NCI-H128 (cell line): Measurements from ENCODE around the gene COL2A1.

ENCODE experiments used
- DNase-seq: peaks from one replicate; lab custom pipeline; 2025; ENCODE audit not compliant: unreplicated experiment; lab: John Stamatoyannopoulos, UW

COL2A1 gene

DNA sequence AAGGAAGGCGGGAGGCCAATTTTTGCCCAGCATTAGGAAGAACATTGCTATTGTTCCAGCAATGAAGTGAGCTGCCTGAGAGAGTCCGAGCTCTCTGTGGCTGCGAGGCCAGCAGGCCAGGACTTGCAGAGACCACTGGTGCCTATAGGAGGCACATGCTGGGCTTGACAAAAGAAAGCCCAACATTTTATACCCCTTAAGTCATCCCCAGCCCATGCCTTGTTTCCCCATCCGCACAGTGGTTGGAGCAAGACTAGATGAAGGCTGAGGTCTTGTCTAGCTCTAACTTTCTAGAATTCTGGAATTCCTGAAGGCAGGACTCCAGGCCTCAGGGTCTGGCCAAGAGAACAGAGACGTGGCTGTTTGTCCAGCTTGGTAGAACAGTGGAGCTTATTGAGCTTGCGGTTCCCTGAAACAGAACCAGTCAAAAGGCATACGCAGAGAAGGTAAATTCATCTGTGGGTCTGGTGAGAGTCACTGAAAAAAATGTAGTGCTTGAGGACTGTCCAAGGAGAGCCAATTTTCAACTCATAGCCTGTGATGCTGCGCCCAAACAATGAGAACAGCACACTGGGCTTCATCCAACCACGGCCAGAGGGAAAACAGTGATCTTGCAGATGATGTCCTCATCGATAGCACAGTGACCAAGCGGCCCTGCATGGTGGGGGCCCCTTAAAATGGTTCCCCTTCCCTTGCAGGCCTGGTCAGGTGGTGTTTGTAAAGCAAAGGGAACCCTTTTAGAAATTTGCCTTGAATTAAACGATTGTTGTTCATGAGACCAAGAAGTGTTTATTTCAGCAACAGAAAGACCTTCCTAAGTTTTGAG is 27.1 kb upstream of the COL2A1 start:
- no peak for DNase-seq

DNA sequence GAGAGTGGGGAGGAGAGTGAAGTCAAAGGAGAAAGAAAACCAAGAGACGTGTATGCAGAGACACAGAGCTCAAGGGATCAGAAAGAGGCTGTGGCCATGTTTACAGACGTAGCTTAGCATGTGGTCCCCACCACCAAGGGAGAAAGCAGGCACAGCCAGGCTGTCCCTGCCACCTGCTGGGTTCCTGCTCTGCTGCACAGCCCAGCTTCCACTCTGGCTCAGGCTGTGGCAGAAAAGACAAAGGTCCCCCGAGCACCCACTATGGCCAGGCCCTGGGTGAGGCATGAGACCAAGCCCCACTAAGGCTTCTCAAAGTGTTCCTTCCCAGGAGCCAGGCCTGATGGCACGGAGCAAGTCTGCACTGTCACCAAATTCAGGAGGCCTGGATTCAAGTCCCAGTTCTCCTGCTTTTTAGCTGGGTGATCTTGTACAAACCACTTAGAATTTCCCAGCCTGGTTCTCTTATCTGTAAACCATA is 25.9 kb upstream of the COL2A1 start:
- DNase-seq: no peak

GRCh38 chr12:48029491-48030172 is 25.4 kb upstream of the COL2A1 start:
- no peak for DNase-seq

DNA sequence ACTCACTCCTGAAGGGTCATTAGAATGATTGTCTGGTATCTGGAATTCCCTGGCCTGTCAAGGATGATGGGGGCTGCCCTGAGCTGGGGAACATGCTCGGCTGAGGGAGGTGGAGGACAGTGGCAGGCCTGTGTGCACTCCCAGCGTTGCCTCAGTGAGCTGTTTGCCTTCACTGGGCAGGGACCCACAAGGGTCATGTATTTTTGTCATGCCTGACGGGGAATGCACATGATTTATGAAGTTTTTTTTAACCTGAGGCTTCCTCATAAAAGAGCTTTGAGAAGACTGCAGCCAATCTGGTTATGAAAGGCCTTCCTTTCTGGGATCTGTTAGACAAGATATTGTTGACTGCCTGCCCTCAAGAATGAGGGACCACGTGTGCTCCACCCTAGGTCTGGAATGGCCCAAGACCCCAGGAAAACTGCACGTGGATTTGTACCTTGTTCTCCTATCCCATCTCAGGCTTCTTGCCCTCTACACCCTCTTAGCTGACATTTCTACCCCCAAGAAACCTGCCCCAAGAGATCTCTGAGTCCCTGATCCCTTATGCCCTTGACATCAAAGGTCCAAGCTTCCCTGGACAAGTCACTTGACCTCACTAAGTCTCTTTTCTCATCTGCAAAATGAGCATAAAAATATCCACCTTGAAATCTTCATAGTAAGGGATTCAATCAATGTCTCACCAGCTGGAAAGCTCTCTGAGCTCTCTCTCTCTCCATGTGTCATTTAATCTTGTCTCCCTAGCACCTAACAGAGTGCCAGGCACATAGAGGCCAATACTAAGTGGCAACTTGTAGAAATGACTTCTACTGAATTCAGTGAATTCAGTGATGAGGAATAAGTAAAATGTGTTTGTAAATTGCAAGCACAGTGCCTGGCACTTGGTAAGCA is 24.5 kb upstream of the COL2A1 start:
- no peak for DNase-seq

DNA sequence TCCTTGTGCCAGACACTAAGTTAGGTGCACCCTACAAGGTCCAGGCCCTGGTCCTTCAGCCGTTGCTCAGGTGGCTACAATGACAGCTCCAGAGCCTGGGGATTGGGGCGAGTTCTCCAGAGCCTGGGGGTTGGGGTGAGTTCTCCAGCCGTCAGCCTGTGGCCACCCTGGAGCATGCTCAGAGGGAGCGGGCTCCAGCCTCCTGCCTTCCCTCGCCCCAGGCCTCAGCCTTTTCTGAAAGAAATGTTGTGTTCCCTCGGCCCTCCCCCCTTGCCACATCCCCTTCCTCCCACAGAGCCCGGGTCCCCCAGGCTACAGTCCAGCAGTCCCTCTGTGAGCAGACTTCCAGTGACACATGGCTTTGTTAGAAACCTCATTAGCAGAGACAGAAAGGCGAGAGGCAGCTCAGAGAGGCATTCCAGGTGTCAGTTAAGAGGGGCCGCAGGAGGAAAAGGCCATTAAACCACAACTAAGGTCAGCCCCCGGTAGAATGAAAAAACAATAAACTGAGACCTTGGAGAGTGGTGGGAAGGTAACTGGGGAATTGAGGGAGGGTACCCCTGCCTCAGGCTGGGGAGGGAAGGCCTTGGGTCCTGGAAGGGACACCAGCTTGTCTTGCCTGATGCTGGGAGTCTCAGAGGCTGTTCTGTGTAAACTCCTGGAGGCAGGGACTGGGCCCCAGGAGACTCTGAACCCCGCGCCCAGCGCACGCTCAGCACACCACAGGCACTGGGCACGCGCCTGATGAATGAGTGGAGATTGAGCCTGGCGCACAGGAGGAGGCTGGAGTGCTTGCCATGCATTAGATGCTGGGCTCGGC is 23.1 kb upstream of the COL2A1 start:
- no peak for DNase-seq

DNA sequence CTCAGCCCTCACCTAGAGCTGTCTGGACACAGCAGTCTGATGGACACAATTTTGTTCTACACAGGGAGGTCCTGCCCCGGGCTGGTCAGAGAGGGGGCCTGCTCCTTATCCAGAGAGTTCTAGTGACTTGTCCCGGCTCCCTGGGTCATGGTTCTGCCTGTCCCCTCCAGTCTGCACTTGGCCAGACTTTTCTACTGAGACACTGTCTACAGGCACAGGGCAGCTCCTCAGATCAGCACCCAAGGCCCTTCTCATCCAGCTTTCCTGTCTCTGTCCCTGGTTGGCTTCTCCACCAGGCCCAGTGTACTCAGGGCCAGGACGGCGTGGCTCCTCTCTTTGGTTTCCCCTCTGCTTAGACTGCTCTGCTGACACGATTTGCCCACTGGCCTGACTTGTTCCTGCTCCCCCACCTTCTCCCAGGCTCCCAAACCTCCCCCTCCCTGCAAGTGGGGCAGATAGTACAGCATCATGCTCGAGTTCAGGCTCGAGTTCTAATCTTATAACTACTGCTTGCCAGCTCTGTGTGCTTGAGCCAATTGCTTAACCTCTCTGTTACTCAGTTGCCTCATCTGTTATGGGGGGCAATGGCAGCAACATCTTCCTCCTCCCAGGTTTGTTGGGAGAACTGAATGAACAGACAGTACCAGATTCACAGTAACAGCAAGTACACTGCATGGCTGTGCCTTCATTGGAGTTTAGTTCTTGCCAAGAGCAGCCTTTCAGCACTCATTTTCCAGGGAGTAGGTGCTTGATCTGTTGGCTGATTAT is 22.0 kb upstream of the COL2A1 start:
- no peak for DNase-seq

GRCh38 chr12:48025281-48025680 is 21.0 kb upstream of the COL2A1 start:
- DNase-seq: no peak

GRCh38 chr12:48024735-48025134 is 20.5 kb upstream of the COL2A1 start:
- no peak for DNase-seq

- no peak for DNase-seq
Observed at GRCh38 chr12:48023386-48023785, 19.1 kb upstream of the COL2A1 start.

DNA sequence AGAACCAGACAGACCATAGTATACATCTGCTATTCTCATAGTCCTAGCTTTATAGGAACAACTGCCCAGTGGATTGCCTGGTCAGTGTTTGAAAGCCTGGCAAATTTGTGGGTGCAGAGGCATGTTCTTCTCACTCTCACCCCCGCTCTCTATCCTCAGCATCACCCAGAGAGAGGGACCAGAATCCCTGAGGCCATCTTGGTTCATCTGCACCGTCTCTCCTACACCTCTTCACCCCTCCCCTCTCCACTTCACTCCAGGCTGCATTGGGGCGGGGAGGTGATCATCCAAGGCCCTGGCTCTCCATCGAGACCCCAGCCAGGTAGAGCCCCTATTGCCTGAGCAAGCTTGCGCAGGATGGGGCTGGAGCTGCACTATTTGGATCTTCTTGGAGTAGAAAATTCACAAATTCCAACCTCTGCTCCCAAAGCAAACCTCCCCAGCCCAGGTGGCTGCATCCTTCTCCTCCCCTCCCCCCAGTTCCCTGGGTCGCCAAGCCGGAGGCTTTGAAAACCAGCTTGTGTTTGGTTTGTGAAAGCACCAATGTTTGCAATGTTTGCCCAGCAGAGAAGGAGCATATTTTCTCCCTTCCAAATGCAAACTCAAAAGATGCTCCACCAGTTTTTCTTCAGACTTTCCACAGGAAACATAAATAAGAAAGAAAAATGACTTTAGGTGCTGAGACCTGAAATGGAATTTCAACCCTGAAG is 18.6 kb upstream of the COL2A1 start:
- no peak for DNase-seq

- no peak for DNase-seq
Observed at GRCh38 chr12:48022180-48022521, 17.9 kb upstream of the COL2A1 start.

DNA sequence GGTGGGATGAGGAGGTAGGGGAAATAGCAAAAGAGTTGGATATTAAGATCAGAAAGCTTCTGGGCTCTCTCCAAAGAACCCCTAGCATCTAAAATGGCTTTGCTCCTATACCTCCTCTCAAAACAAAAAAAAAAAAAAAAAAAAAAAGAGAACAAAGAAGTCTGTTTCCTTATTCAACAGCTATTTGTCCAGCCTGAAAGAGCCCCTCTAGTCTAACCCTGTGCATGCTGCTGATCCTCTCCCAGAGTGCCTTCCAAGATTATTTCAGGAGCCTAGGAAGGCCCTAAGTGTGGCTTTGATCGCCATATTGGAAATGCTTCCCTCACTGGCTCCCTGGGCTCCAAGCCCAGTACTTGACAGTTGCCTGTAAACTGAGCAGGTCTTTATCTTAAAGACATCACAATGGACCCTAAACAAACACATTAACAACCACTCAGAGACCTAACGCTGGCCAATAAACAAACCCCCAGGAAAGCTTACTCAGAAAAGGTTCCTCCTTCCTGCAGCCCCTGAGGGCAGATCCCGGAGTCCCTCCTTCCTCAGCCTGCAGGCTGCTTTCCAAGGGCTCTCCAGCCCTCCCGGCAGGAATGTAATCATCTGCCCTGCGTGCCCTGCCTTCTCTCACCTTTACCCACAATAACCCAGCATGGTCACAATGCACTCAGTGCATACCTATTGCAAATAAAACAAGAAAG is 17.4 kb upstream of the COL2A1 start:
- peak; percentile 35 for DNase-seq

GRCh38 chr12:48019639-48020265 is 15.5 kb upstream of the COL2A1 start:
- no peak for DNase-seq

DNA sequence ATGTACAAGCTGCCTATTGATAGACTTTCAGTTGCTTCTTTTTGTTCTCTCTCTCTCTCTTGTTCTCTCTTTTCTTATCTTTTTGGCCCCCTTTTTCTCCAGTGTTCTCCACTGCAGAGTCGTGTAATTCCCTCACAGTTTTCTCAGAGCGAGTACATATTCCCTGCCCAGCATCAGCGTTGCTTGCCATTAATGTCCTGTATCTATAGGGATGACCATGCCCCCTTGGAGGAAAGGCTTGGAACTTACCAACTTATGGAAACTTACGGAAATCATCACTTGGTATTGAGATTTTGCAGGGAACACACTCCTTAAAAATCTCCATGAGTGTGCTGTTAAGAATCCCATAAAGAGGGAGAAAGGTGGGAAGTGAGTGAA is 14.3 kb upstream of the COL2A1 start:
- DNase-seq: no peak

DNA sequence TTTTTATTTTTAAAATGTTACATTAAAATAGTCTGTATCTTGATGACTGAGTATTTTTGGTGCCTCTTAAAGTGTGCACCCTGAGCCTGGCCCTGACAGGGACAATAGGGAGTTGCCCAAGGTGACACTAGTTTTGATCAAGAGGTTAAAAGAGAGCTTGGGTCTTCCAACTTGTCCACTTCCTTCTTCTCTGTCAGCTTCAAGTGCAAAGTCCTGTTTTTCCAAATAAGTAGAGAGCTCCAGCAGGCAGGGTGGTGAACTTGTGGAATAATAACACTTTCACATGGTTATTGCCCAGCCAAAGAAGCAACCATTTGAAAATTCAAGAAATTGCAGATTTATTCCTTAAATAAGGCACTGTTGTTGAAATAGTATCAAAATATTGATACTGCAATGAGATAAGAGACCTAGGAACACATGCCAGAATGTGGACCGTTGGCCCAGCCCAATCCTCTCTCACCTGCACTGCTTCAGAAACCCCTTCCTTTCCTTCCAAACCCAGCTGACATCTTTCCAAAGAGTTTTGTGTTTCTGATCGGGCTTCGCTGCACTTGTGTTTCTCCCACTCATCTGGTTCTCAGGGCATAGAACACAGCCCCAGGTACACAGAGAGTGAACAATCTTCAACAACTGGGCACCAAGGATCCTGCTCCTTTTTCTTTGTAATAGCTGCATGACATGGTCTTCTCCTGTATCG is 13.8 kb upstream of the COL2A1 start:
- no peak for DNase-seq

DNA sequence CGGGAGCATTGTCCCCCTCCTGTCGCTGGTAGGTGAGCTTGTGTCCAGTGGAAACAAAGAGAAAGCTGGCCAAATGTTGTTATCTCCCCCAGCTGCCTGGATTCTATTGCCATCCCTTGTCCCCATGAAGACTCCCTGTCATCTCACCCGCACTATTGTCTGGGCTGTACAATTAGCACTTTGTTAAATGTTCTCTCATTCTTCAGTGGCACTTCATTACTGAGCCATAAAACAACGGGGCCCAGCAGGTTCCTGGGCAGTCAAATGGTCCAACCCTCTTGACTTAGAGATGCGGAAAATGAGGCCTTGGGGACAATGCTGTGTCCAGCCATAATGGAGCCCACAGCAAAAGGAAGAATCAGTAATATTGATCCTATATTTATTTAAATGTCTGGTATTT is 13.2 kb upstream of the COL2A1 start:
- no peak for DNase-seq

DNA sequence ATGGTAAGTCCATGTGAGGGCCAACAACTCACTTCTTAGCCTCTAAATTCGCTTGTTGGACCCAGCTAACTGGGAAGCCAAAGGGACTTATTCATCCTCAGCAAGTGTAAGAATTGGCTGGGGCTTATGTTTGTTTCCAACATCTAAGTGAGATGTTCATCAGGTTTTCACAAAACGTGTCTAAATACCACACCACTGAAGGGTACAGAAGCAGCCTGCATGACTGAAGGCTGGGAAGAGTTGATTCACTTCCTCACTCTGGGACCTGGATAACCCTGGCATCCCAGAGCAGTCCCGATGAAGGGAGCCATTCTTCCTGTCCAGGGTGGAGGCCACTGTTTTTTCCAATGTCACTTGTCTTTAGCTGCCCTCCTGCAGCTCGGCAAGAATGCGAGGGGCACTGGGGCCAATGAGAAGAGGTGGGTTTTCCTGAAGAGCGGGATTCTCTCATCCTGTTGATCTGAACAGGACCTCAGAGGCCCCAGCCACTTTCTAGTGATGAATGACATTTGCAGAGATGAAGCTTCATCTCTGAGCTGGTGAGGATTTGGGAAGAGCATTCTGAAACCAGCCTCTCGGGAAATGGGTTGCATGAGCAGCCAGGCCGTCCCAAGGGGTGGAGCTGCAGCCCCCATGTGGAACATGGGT is 12.2 kb upstream of the COL2A1 start:
- no peak for DNase-seq
